A549 (cell line): Measurements from ENCODE around the gene ZNF530.

Source experiments
- BCL3 ChIP-seq: fragments of >200 bp; sonication (Bioruptor Twin); formaldehyde crosslinking; IDR thresholded peaks from 3 replicates; pipeline ENCODE4 v1.6.1; 2016
- CEBPB ChIP-seq, 2 experiments: fragments of >200 bp in 1 of 2; sonication (Bioruptor Twin) in 1 of 2; formaldehyde crosslinking in 1 of 2; IDR thresholded peaks; 2 replicates each; pipeline ENCODE4 v1.6.1; 2012 to 2016
- CTCF ChIP-seq: fragments of >200 bp; sonication (Bioruptor Twin); formaldehyde crosslinking; IDR thresholded peaks from 3 replicates; pipeline ENCODE4 v1.5.1; 2016
- EP300 ChIP-seq, 2 experiments: fragments of >200 bp; sonication (Bioruptor Twin); formaldehyde crosslinking; IDR thresholded peaks; 2 replicates in 1 of 2; 3 replicates in 1 of 2; pipeline ENCODE4 v1.6.1; 2016 to 2017
- HOXB5 ChIP-seq: fragments of 250-450 bp; sonication (Bioruptor Pico); IDR thresholded peaks from 2 replicates; pipeline ENCODE4 v1.5.0; 2020; ENCODE audit warnings: mild to moderate bottlenecking, moderate library complexity
- MAZ ChIP-seq: fragments of 150-350 bp; IDR thresholded peaks from 2 replicates; pipeline ENCODE4 v1.6.1; 2014; ENCODE audit warnings: antibody characterized with exemption, low read depth, low read length, borderline replicate concordance
- PBX3 ChIP-seq: IDR thresholded peaks from 2 replicates; pipeline ENCODE4 v1.6.1; 2012
- POLR2A ChIP-seq: IDR thresholded peaks from 2 replicates; pipeline ENCODE4 v1.6.1; 2012; ENCODE audit warnings: mild to moderate bottlenecking, low read length
- RCOR1 ChIP-seq: fragments of 150-350 bp; IDR thresholded peaks from 2 replicates; pipeline ENCODE4 v1.6.1; 2014; ENCODE audit warnings: antibody characterized with exemption, low read length, low read depth
- REST ChIP-seq: fragments of 200-600 bp; sonication (generic); IDR thresholded peaks from 2 replicates; pipeline ENCODE4 v1.6.1; 2016; ENCODE audit warnings: antibody characterized with exemption, mild to moderate bottlenecking, moderate library complexity

- TF ChIP-seq POLR2A (no peak), REST (no peak), CEBPB (IDR thresholded peaks at IDR 0.05) (no peak), CTCF (no peak), RCOR1 (no peak), PBX3 (no peak), MAZ (no peak), EP300 (IDR thresholded peaks at IDR 0.05) (no peak), HOXB5 (CRISPR knock-in tag) (no peak), BCL3 (no peak)
These were observed 15.7 kb downstream of the ZNF530 start for GRCh38 chr19:57615346-57615745.
